ENCODE data around the gene FNDC8. TPM values are rescaled to one million over a fixed set of nuclear protein-coding genes. Genes with fewer than 3 reads are reported as not detected.
"Not testable (repeated sequence)": the region's sequence is repeated elsewhere in the genome, so short reads cannot be mapped to it uniquely, and the experiment has no call there.

FNDC8 gene
- total RNA-seq, 1 experiment from 2014 or later = not detected

- no peak for DNase-seq (ENCODE audit: low spot score)
- in situ Hi-C loops (cut with HindIII; ENCODE audit: low sequenced_read_pairs) = no loop called here
Measured at GRCh38 chr17:35161281-35161761, 39.9 kb downstream of the FNDC8 start.

GRCh38 chr17:35162755-35163154 lies 41.3 kb downstream of the FNDC8 start:
- in situ Hi-C loops (cut with HindIII; ENCODE audit: low sequenced_read_pairs) = no loop called here
- no peak for DNase-seq (ENCODE audit: low spot score)

GRCh38 chr17:35163886-35164285 lies 42.5 kb downstream of the FNDC8 start:
- in situ Hi-C loops (cut with HindIII; ENCODE audit: low sequenced_read_pairs) = no loop called here

GRCh38 chr17:35164716-35165115 lies 43.3 kb downstream of the FNDC8 start:
- no peak for DNase-seq (ENCODE audit: low spot score)
- in situ Hi-C loops (cut with HindIII; ENCODE audit: low sequenced_read_pairs) = no loop called here

More at GRCh38 chr17:35163886-35164285, 42.5 kb downstream of the FNDC8 start:
- DNase-seq (ENCODE audit: low spot score) = no peak

GRCh38 chr17:35166526-35166925 lies 45.1 kb downstream of the FNDC8 start:
- no peak for DNase-seq (ENCODE audit: low spot score)
- in situ Hi-C loops (cut with HindIII; ENCODE audit: low sequenced_read_pairs) = no loop called here

GRCh38 chr17:35167046-35167445 lies 45.6 kb downstream of the FNDC8 start:
- in situ Hi-C loops (cut with HindIII; ENCODE audit: low sequenced_read_pairs) = no loop called here
- DNase-seq (ENCODE audit: low spot score) = no peak

- in situ Hi-C loops (cut with HindIII; ENCODE audit: low sequenced_read_pairs) = no loop called here
Measured at GRCh38 chr17:35167666-35168065, 46.3 kb downstream of the FNDC8 start.

GRCh38 chr17:35169835-35170363 lies 48.5 kb downstream of the FNDC8 start:
- in situ Hi-C loops (cut with HindIII; ENCODE audit: low sequenced_read_pairs) = no loop called here
- DNase-seq (ENCODE audit: low spot score) = no peak

More at GRCh38 chr17:35167666-35168065, 46.3 kb downstream of the FNDC8 start:
- DNase-seq (ENCODE audit: low spot score) = no peak

- DNase-seq (ENCODE audit: low spot score) = no peak
- in situ Hi-C loops (cut with HindIII; ENCODE audit: low sequenced_read_pairs) = no loop called here
Measured at GRCh38 chr17:35170968-35171771, 49.8 kb downstream of the FNDC8 start.

GRCh38 chr17:35171834-35172233 lies 50.4 kb downstream of the FNDC8 start:
- DNase-seq (ENCODE audit: low spot score) = no peak
- in situ Hi-C loops (cut with HindIII; ENCODE audit: low sequenced_read_pairs) = no loop called here

GRCh38 chr17:35172321-35172720 lies 50.9 kb downstream of the FNDC8 start:
- in situ Hi-C loops (cut with HindIII; ENCODE audit: low sequenced_read_pairs); DNase-seq (ENCODE audit: low spot score): not testable (repeated sequence)

- in situ Hi-C loops (cut with HindIII; ENCODE audit: low sequenced_read_pairs) = no loop called here
- DNase-seq (ENCODE audit: low spot score) = no peak
Measured at GRCh38 chr17:35174835-35175334, 53.5 kb downstream of the FNDC8 start.

- in situ Hi-C loops (cut with HindIII; ENCODE audit: low sequenced_read_pairs) = no loop called here
- DNase-seq (ENCODE audit: low spot score) = no peak
Measured at GRCh38 chr17:35175638-35176415, 54.4 kb downstream of the FNDC8 start.

GRCh38 chr17:35176897-35177296 lies 55.5 kb downstream of the FNDC8 start:
- in situ Hi-C loops (cut with HindIII; ENCODE audit: low sequenced_read_pairs) = no loop called here

GRCh38 chr17:35179379-35179778 lies 58.0 kb downstream of the FNDC8 start:
- in situ Hi-C loops (cut with HindIII; ENCODE audit: low sequenced_read_pairs); DNase-seq (ENCODE audit: low spot score): not testable (repeated sequence)

More at GRCh38 chr17:35176897-35177296, 55.5 kb downstream of the FNDC8 start:
- no peak for DNase-seq (ENCODE audit: low spot score)

Other genes with a start within 250 kb of the FNDC8 start
- gene CCT6B, start 160.2 kb upstream of the FNDC8 start, total RNA-seq (2014; rRNA removed; shearing (Covaris generic)) = 0.12 and 0.14 TPM in 2 replicates
- gene ZNF830, start 160.1 kb upstream of the FNDC8 start, total RNA-seq (2014; rRNA removed; shearing (Covaris generic)) = 16.9 and 22.3 TPM in 2 replicates
- 38.8 and 49.3 TPM in 2 replicates for gene LIG3, start 141.1 kb upstream of the FNDC8 start, total RNA-seq (2014; rRNA removed; shearing (Covaris generic))
- 6.5 and 13.0 TPM in 2 replicates for gene RFFL, start 57.9 kb upstream of the FNDC8 start, total RNA-seq (2014; rRNA removed; shearing (Covaris generic))
- 8.1 and 12.9 TPM in 2 replicates for gene RAD51D, start 1.8 kb upstream of the FNDC8 start, total RNA-seq (2014; rRNA removed; shearing (Covaris generic))
- 29.0 and 29.7 TPM in 2 replicates for gene NLE1, start 20.7 kb downstream of the FNDC8 start, total RNA-seq (2014; rRNA removed; shearing (Covaris generic))
- not detected in 2 replicates for gene UNC45B, start 26.2 kb downstream of the FNDC8 start, total RNA-seq (2014; rRNA removed; shearing (Covaris generic))
- gene SLC35G3, start 72.8 kb downstream of the FNDC8 start, total RNA-seq (2014; rRNA removed; shearing (Covaris generic)) = not detected in 2 replicates
- gene SLFN5, start 121.5 kb downstream of the FNDC8 start, total RNA-seq (2014; rRNA removed; shearing (Covaris generic)) = 0.06 and 0.54 TPM in 2 replicates

Measured in G401 (cell line).